HepG2 (cell line): ENCODE measurements around the gene PRR35. TPM values are rescaled to one million over a fixed set of nuclear protein-coding genes. Genes with fewer than 3 reads are reported as not detected.

Experiments
- CCDC6 ChIP-seq: sonication (generic); formaldehyde crosslinking; IDR thresholded peaks from 2 replicates; pipeline ENCODE4 v1.8.1; 2022; ENCODE audit warnings: mild to moderate bottlenecking, missing genetic modification reagents, moderate library complexity
- CERS6 ChIP-seq: sonication (generic); formaldehyde crosslinking; IDR thresholded peaks from 2 replicates; pipeline ENCODE4 v1.5.0; 2020; ENCODE audit warnings: missing genetic modification reagents
- ESRRA ChIP-seq: sonication (generic); formaldehyde crosslinking; IDR thresholded peaks from 2 replicates; pipeline ENCODE4 v1.5.1; 2020; ENCODE audit warnings: mild to moderate bottlenecking, low read depth, missing genetic modification reagents
- FUBP1 ChIP-seq: sonication (generic); formaldehyde crosslinking; IDR thresholded peaks from 2 replicates; pipeline ENCODE4 v1.5.1; 2020; ENCODE audit warnings: missing genetic modification reagents, mild to moderate bottlenecking, borderline replicate concordance
- HNRNPH1 ChIP-seq: fragments of 200-400 bp; formaldehyde crosslinking; optimal IDR thresholded peaks from 2 replicates; pipeline ENCODE3; 2017; ENCODE audit warnings: mild to moderate bottlenecking, low read depth, low read length
- MED1 ChIP-seq: sonication (generic); formaldehyde crosslinking; IDR thresholded peaks from 2 replicates; pipeline ENCODE4 v1.4.0; 2020; ENCODE audit warnings: missing genetic modification reagents
- NCOA2 ChIP-seq: sonication (generic); formaldehyde crosslinking; IDR thresholded peaks from 2 replicates; pipeline ENCODE4 v1.8.0; 2022; ENCODE audit warnings: inconsistent platforms
- NFATC3 ChIP-seq: sonication (generic); formaldehyde crosslinking; IDR thresholded peaks from 2 replicates; pipeline ENCODE4 v1.5.1; 2020; ENCODE audit warnings: mild to moderate bottlenecking, missing genetic modification reagents
- RBM39 ChIP-seq: fragments of 200-400 bp; formaldehyde crosslinking; IDR thresholded peaks from one replicate; pipeline ENCODE4 v1.6.1; 2018; ENCODE audit warnings: antibody characterized with exemption, mild to moderate bottlenecking, low read depth, low read length; ENCODE audit not compliant: poor library complexity, severe bottlenecking
- SUZ12 ChIP-seq: fragments of 150-350 bp; IDR thresholded peaks from 2 replicates; pipeline ENCODE4 v1.6.1; 2014; ENCODE audit warnings: low read depth, low read length
- TFDP1 ChIP-seq: IDR thresholded peaks from 2 replicates; pipeline ENCODE4 v1.6.1; 2016; ENCODE audit warnings: missing compliant biosample characterization, missing genetic modification reagents, borderline replicate concordance
- TGIF2 ChIP-seq: IDR thresholded peaks from 2 replicates; pipeline ENCODE4 v1.6.1; 2016; ENCODE audit warnings: control low read depth, missing compliant biosample characterization
- THAP8 ChIP-seq: sonication (generic); formaldehyde crosslinking; IDR thresholded peaks from 2 replicates; pipeline ENCODE4 v1.5.1; 2020; ENCODE audit warnings: missing genetic modification reagents, mild to moderate bottlenecking, borderline replicate concordance
- ZNF292 ChIP-seq: sonication (generic); formaldehyde crosslinking; IDR thresholded peaks from 2 replicates; pipeline ENCODE4 v1.8.1; 2022; ENCODE audit warnings: mild to moderate bottlenecking, low read depth, missing genetic modification reagents, borderline replicate concordance
- ZNF563 ChIP-seq: sonication (generic); formaldehyde crosslinking; IDR thresholded peaks from 2 replicates; pipeline ENCODE4 v1.8.0; 2022; ENCODE audit warnings: mild to moderate bottlenecking, moderate library complexity, missing genetic modification reagents
- ZNF589 ChIP-seq: sonication (generic); formaldehyde crosslinking; conservative IDR thresholded peaks from 2 replicates; pipeline ENCODE4 v1.8.0; 2022; ENCODE audit warnings: mild to moderate bottlenecking, moderate library complexity, missing genetic modification reagents
- ZNF674 ChIP-seq: sonication (generic); formaldehyde crosslinking; IDR thresholded peaks from 2 replicates; pipeline ENCODE4 v1.5.0; 2020; ENCODE audit warnings: low read depth, mild to moderate bottlenecking, missing genetic modification reagents
- ZNF703 ChIP-seq: sonication (generic); formaldehyde crosslinking; IDR thresholded peaks from 2 replicates; pipeline ENCODE4 v1.5.1; 2020; ENCODE audit warnings: missing genetic modification reagents, mild to moderate bottlenecking, moderate library complexity, borderline replicate concordance
- ZUFSP ChIP-seq: sonication (generic); formaldehyde crosslinking; IDR thresholded peaks from 2 replicates; pipeline ENCODE4 v1.9.0; 2021; ENCODE audit warnings: missing genetic modification reagents, mild to moderate bottlenecking, borderline replicate concordance
- polyA plus RNA-seq, 8 experiments: library from polyadenylated mRNA; depleted of rRNA in 3 of 8; stranded (reverse) in 7 of 8; unstranded in 1 of 8; fragments of >200 nt; fragmentation: Illumina TruSeq in 4 of 8; extraction: Trizol in 4 of 8; gene quantifications; 2 replicates each; pipeline versions ENCODE4 v1.2.1 to v1.2.3, GENCODE V29; 2011 to 2016; ENCODE audit warnings: low read depth in 4 of 8, missing spikeins in 1 of 8, mixed read lengths in 1 of 8; ENCODE audit not compliant: insufficient read depth in 1 of 8
- total RNA-seq, 5 experiments: library from RNA; depleted of rRNA; stranded (reverse); fragments of >200 nt; fragmentation: Illumina TruSeq; extraction: Trizol; gene quantifications; 2 replicates each; pipeline ENCODE4 v1.2.3, GENCODE V29; 2016; ENCODE audit warnings: low read depth in 1 of 5
- TF ChIP-seq, protein P1 (sequence below): sonication (generic); formaldehyde crosslinking; IDR thresholded peaks from 2 replicates; pipeline ENCODE4 v1.4.0; 2020; ENCODE audit warnings: missing genetic modification reagents

PRR35 gene
- total and polyA plus RNA-seq, 2 of the 13 experiments (the other 11 are each of a cell fraction or from before 2014, with no cell fraction given) = 0.07 to 0.16 TPM

- TF ChIP-seq ZNF292 (CRISPR knock-in tag) (no peak), ZNF589 (CRISPR knock-in tag) (no peak), NCOA2 (no peak), TFDP1 (CRISPR knock-in tag) (peak; percentile 57; the same call in 1 of the 2 replicates), THAP8 (CRISPR knock-in tag) (no peak), CCDC6 (CRISPR knock-in tag) (no peak), HNRNPH1 (no peak), ZUFSP (no peak), RBM39 (no peak), CERS6 (CRISPR knock-in tag) (no peak), MED1 (no peak), ZNF703 (CRISPR knock-in tag) (no peak), ZNF563 (CRISPR knock-in tag) (0 out of 2 replicates have a peak, but pooled peaks have one; percentile 52), NFATC3 (no peak), ESRRA (CRISPR knock-in tag) (0 out of 2 replicates have a peak, but pooled peaks have one; percentile 17), FUBP1 (no peak), ZNF674 (CRISPR knock-in tag) (no peak), TGIF2 (no peak), SUZ12 (no peak)
- TF ChIP-seq, protein P1, sequence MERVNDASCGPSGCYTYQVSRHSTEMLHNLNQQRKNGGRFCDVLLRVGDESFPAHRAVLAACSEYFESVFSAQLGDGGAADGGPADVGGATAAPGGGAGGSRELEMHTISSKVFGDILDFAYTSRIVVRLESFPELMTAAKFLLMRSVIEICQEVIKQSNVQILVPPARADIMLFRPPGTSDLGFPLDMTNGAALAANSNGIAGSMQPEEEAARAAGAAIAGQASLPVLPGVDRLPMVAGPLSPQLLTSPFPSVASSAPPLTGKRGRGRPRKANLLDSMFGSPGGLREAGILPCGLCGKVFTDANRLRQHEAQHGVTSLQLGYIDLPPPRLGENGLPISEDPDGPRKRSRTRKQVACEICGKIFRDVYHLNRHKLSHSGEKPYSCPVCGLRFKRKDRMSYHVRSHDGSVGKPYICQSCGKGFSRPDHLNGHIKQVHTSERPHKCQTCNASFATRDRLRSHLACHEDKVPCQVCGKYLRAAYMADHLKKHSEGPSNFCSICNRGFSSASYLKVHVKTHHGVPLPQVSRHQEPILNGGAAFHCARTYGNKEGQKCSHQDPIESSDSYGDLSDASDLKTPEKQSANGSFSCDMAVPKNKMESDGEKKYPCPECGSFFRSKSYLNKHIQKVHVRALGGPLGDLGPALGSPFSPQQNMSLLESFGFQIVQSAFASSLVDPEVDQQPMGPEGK (CRISPR knock-in tag) = peak; percentile 65
These were observed 25.2 kb downstream of the PRR35 start (continued) for GRCh38 chr16:585351-585750.
